ENCODE measurements around the gene PPIP5K1. TPM values are rescaled to one million over a fixed set of nuclear protein-coding genes. Genes with fewer than 3 reads are reported as not detected.

The PPIP5K1 gene
- total RNA-seq, 2 donors from 2014 or later, result 43.5 to 61.2 TPM

DNA sequence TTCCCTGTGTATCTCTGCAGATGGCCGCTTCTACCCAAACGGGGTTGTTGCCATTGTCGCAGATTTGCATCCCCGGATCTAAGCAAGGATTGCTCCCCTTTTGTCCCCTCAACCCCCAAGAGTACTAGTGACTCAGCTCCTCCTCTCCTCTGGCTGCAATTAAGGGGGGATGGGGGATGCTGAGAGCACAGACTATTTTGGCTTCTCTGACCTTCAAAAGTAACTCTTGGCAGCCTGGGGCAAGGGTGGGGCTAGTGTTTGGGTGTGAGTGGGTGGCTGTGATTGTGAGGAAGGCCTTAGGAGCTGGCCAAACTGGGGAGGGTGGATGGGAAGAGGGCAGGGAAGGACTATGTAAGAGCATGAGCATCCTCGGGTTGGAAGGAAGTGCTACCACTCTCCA is 73.8 kb downstream of the PPIP5K1 start:
- Histone ChIP-seq H3K27ac (peak overlapping the region; percentile 82 to 85), H3K4me3 (peak overlapping the region; percentile 85), H3K4me1 (ENCODE audit: control insufficient read depth in 1 of 2, low read depth in 2 of 2) (peaks cover 0 to 30% of the 10 kb centered on the region in 2 donors), H3K27me3 (replicated peaks; ENCODE audit: insufficient read depth) (no peaks in the 10 kb centered on the region), H3K36me3 (peaks cover 8% of the 10 kb centered on the region), H3K9me3 (no peaks in the 10 kb centered on the region)
- DNase-seq (ENCODE audit: low spot score) (peak; percentile 33), ATAC-seq (ENCODE audit: insufficient number of reproducible peaks, low FRiP score, low read depth) (no peak)
- TF ChIP-seq, protein P1, sequence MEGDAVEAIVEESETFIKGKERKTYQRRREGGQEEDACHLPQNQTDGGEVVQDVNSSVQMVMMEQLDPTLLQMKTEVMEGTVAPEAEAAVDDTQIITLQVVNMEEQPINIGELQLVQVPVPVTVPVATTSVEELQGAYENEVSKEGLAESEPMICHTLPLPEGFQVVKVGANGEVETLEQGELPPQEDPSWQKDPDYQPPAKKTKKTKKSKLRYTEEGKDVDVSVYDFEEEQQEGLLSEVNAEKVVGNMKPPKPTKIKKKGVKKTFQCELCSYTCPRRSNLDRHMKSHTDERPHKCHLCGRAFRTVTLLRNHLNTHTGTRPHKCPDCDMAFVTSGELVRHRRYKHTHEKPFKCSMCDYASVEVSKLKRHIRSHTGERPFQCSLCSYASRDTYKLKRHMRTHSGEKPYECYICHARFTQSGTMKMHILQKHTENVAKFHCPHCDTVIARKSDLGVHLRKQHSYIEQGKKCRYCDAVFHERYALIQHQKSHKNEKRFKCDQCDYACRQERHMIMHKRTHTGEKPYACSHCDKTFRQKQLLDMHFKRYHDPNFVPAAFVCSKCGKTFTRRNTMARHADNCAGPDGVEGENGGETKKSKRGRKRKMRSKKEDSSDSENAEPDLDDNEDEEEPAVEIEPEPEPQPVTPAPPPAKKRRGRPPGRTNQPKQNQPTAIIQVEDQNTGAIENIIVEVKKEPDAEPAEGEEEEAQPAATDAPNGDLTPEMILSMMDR (IDR thresholded peaks at IDR 0.05), result no peak

DNA sequence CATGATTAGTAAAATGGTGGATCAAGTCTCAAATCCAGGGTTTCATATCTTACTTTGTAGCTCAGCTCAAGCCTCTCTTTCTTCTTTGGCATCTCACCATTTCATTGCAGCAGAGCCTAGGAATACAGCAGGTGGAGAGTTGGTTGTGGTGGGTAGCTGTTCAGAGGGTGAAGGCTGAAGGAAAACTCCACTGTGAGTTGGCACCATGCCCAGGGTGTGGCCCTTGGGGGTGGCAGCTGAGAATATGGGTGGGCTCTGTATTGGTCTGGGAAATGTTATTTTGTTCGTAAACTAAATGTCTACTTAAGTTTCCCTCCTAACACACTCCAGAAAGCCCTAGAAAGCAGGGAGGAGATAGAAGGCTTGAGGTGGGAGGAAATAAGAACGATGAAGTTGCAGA is 74.3 kb downstream of the PPIP5K1 start:
- H3K4me1 ChIP-seq (ENCODE audit: control insufficient read depth in 1 of 2, low read depth in 2 of 2), result peaks cover 0 to 32% of the 10 kb centered on the region in 2 donors
- DNase-seq (ENCODE audit: low spot score), result no peak
- ATAC-seq (ENCODE audit: insufficient number of reproducible peaks, low FRiP score, low read depth), result no peak
- H3K36me3 ChIP-seq, result peaks cover 4% of the 10 kb centered on the region
- H3K27ac ChIP-seq, result peak overlapping the region in 1 of 2 donors; percentile 82
- H3K27me3 ChIP-seq (replicated peaks; ENCODE audit: insufficient read depth), result no peaks in the 10 kb centered on the region
- TF ChIP-seq, protein P1 (IDR thresholded peaks at IDR 0.05), result no peak
- H3K9me3 ChIP-seq, result no peaks in the 10 kb centered on the region
- H3K4me3 ChIP-seq, result no peak overlapping the region

DNA sequence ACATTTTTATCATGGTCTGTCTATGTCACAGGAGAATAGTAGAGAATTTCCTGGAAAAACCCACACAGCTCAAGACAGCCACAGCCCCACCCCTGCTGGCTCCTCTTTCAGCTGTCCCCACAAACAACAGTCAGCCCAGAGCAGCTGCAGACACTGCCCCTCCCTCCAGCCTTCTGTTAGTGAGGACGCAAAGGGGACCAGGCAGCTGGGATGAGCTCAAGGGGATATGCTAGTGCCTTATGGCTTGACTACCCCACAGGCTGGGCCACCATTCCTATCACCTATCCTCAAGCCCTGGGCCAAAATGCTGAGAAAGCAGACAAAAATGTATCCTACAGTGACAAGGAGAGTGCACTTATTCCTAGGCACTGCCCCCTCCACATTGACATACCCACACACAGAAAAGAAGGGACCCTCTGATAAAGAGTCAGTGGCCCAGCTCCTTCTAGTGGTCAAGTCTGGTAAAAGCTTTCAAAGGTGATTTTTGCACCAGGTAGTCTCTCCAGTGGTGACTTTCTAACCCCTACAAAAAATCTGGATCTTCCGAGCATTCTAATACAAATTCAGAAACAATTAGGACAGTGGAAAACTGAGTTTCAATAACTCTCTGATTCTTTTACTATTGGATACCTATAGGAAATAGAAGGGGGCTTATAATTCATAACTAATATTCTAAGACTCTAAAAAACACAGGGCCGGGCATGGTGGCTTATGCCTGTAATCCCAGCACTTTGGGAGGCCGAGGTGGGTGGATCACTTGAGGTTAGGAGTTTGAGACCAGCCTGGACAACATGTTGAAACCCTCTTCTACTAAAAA is 75.6 kb downstream of the PPIP5K1 start:
- DNase-seq (ENCODE audit: low spot score) (no peak), ATAC-seq (ENCODE audit: insufficient number of reproducible peaks, low FRiP score, low read depth) (no peak)
- Histone ChIP-seq H3K4me1 (ENCODE audit: control insufficient read depth in 1 of 2, low read depth in 2 of 2) (peaks cover 0 to 41% of the 10 kb centered on the region in 2 donors), H3K4me3 (no peak overlapping the region), H3K9me3 (no peaks in the 10 kb centered on the region), H3K36me3 (no peaks in the 10 kb centered on the region), H3K27ac (no peak overlapping the region), H3K27me3 (replicated peaks; ENCODE audit: insufficient read depth) (no peaks in the 10 kb centered on the region)
- TF ChIP-seq, protein P1 (IDR thresholded peaks at IDR 0.05), result peak; percentile 37

DNA sequence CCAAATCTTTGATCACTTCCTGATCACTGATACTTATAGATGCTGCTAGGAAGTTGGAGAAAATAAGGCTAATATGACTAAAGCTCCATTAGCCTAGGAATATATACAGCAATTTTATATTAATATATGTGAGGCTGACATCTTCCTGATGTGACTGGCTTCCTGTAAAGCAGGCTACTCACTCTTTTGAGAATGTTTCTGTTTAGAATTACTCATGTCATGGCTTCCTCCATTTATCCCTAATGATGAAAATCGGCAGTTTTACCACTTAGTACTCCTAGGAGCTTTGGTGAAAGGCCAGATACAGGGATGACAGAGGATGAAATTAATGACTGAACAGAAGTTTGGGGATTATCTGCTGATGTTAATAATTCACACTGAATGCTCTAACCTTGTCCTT is 76.5 kb downstream of the PPIP5K1 start:
- Histone ChIP-seq H3K27me3 (replicated peaks; ENCODE audit: insufficient read depth) (no peaks in the 10 kb centered on the region), H3K27ac (no peak overlapping the region), H3K9me3 (no peaks in the 10 kb centered on the region), H3K4me3 (no peak overlapping the region), H3K36me3 (no peaks in the 10 kb centered on the region), H3K4me1 (ENCODE audit: control insufficient read depth in 1 of 2, low read depth in 2 of 2) (peaks cover 0 to 36% of the 10 kb centered on the region in 2 donors)
- no peak for ATAC-seq (ENCODE audit: insufficient number of reproducible peaks, low FRiP score, low read depth)
- TF ChIP-seq, protein P1 (IDR thresholded peaks at IDR 0.05), result no peak
- no peak for DNase-seq (ENCODE audit: low spot score)

DNA sequence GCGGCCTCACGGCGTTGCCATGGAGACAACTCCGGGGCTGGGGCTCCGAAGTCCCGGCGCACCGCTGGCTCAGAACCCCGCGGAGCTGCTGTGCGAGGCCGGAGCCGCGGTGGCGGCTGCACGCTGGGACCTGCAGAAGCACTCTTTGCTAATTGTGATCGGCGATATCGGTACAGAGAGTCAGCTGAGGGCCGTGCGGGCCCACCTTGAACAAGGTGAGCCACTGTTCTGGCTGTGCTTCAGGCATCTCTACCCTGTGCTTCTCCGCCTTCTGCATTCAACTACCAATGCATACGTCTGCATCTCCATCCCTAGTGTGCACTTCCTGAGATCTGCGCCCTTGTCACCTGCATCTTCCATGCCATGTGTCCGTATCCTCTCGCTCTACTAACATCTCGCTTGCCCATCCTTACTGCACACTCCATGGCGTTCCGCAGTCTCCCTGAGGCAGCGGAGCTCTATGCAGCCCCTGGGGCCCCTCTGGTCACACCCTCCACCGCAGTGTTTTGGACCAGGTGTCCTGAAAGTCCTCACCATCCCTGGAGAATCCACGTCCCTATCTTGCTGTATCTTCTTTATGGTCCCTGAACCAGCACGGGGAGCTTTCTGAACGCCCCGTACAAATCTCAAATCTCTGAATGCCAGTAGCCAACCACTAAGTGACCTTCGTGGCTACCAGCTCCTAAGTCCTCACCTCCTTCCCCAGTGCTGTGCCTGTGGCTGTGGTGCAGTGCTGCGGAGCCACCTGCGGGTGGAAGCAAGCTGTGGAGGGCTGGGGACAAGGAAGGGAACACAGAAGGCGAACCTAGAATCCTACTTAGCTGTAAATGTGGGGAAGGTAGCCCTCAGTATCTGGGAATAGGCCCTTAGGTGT is 78.8 kb downstream of the PPIP5K1 start:
- Histone ChIP-seq H3K27ac (no peak overlapping the region), H3K4me3 (peak overlapping the region; percentile 81), H3K36me3 (no peaks in the 10 kb centered on the region), H3K27me3 (replicated peaks; ENCODE audit: insufficient read depth) (no peaks in the 10 kb centered on the region), H3K4me1 (ENCODE audit: control insufficient read depth in 1 of 2, low read depth in 2 of 2) (peaks cover 0 to 26% of the 10 kb centered on the region in 2 donors), H3K9me3 (no peaks in the 10 kb centered on the region)
- no peak for ATAC-seq (ENCODE audit: insufficient number of reproducible peaks, low FRiP score, low read depth)
- TF ChIP-seq, protein P1 (IDR thresholded peaks at IDR 0.05), result no peak
- DNase-seq (ENCODE audit: low spot score), result no peak
